ENCODE results near the gene PHF21A. TPM values are rescaled to one million over a fixed set of nuclear protein-coding genes. Genes with fewer than 3 reads are reported as not detected.

Gene PHF21A
- total and polyA plus RNA-seq, 2 donors (not counting 3 experiments of a cell fraction or from before 2014, with no cell fraction given) = 14.1 to 30.5 TPM

- no TSS peak for BruUV-seq (replicated peaks)
- no peaks in the 10 kb centered on the region for H3K9me1 ChIP-seq (replicated peaks; ENCODE audit: control insufficient read depth, extremely low read depth, insufficient read depth, low read length)
- H3K4me2 ChIP-seq (ENCODE audit: insufficient read depth, low read length) = no peak overlapping the region
- no peaks in the 10 kb centered on the region for H3K4me1 ChIP-seq (ENCODE audit: control insufficient read depth, extremely low read depth, insufficient read depth, low read length)
- no peaks in the 10 kb centered on the region for H3K36me3 ChIP-seq (ENCODE audit: control insufficient read depth in 2 of 2, extremely low read depth in 1 of 2, insufficient read depth in 2 of 2, low read length in 2 of 2)
- TF ChIP-seq, protein P1, sequence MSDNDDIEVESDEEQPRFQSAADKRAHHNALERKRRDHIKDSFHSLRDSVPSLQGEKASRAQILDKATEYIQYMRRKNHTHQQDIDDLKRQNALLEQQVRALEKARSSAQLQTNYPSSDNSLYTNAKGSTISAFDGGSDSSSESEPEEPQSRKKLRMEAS (IDR thresholded peaks at IDR 0.05; ENCODE audit: insufficient read depth, insufficient read length) = no peak
- TF ChIP-seq GATA2 (IDR thresholded peaks at IDR 0.05; ENCODE audit: insufficient read depth, insufficient read length, low read depth, low read length) (no peak), FOS (IDR thresholded peaks at IDR 0.05; ENCODE audit: borderline replicate concordance, insufficient read depth, low read length) (no peak)
- no peak overlapping the region for H3K9ac ChIP-seq (replicated peaks; ENCODE audit: extremely low read depth, insufficient read depth, low read length)
- H4K20me1 ChIP-seq (replicated peaks; ENCODE audit: control insufficient read depth, extremely low read depth, insufficient read depth, low read length) = peaks cover 4% of the 10 kb centered on the region
- DNase-seq (ENCODE audit: low read depth, low spot score) (no peak), FAIRE-seq (no peak)
- H3K9me3 ChIP-seq (replicated peaks; ENCODE audit: control insufficient read depth, insufficient read depth, low read length) = no peaks in the 10 kb centered on the region
- H3K4me3 ChIP-seq (replicated peaks in 1 of 3; ENCODE audit: insufficient read depth in 1 of 3, low read depth in 1 of 3, low read length in 3 of 3) = no peak overlapping the region
- CTCF ChIA-PET = no interaction called here
- POLR2A ChIA-PET = no interaction called here
- no peak overlapping the region for H3K27ac ChIP-seq (ENCODE audit: insufficient read depth, low read depth, low read length)
- intact Hi-C loops (cut with micrococcal nuclease) = no loop called here
- no peaks in the 10 kb centered on the region for H3K79me2 ChIP-seq (ENCODE audit: control insufficient read depth, insufficient read depth, low read length)
- H3K27me3 ChIP-seq (ENCODE audit: control insufficient read depth in 2 of 2, insufficient read depth in 2 of 2, low read length in 2 of 2) = no peaks in the 10 kb centered on the region
- H2AFZ ChIP-seq (ENCODE audit: low read depth, low read length) = no peak overlapping the region
- dilution Hi-C loops (cut with MboI; ENCODE audit: extremely low pct_ligation_motif_present, low sequenced_read_pairs) = no loop called here
Observed at GRCh38 chr11:46010100-46010499, 111.2 kb downstream of the PHF21A start.

GRCh38 chr11:46009647-46010046, 111.6 kb downstream of the PHF21A start:
- CTCF ChIA-PET = no interaction called here
- BruUV-seq (replicated peaks) = no TSS peak

More at GRCh38 chr11:46009647-46010046, 111.6 kb downstream of the PHF21A start:
- Histone ChIP-seq H3K4me2 (ENCODE audit: insufficient read depth, low read length) (no peak overlapping the region), H3K9ac (replicated peaks; ENCODE audit: extremely low read depth, insufficient read depth, low read length) (no peak overlapping the region), H3K79me2 (ENCODE audit: control insufficient read depth, insufficient read depth, low read length) (no peaks in the 10 kb centered on the region), H2AFZ (ENCODE audit: low read depth, low read length) (no peak overlapping the region), H3K9me1 (replicated peaks; ENCODE audit: control insufficient read depth, extremely low read depth, insufficient read depth, low read length) (no peaks in the 10 kb centered on the region), H3K9me3 (replicated peaks; ENCODE audit: control insufficient read depth, insufficient read depth, low read length) (no peaks in the 10 kb centered on the region), H3K36me3 (ENCODE audit: control insufficient read depth in 2 of 2, extremely low read depth in 1 of 2, insufficient read depth in 2 of 2, low read length in 2 of 2) (no peaks in the 10 kb centered on the region), H3K4me1 (ENCODE audit: control insufficient read depth, extremely low read depth, insufficient read depth, low read length) (no peaks in the 10 kb centered on the region), H4K20me1 (replicated peaks; ENCODE audit: control insufficient read depth, extremely low read depth, insufficient read depth, low read length) (peaks cover 4% of the 10 kb centered on the region), H3K27me3 (ENCODE audit: control insufficient read depth in 2 of 2, insufficient read depth in 2 of 2, low read length in 2 of 2) (no peaks in the 10 kb centered on the region), H3K4me3 (replicated peaks in 1 of 3; ENCODE audit: insufficient read depth in 1 of 3, low read depth in 1 of 3, low read length in 3 of 3) (no peak overlapping the region), H3K27ac (ENCODE audit: insufficient read depth, low read depth, low read length) (no peak overlapping the region)
- FAIRE-seq (no peak), DNase-seq (ENCODE audit: low read depth, low spot score) (no peak)
- dilution Hi-C loops (cut with MboI; ENCODE audit: extremely low pct_ligation_motif_present, low sequenced_read_pairs) (no loop called here), intact Hi-C loops (cut with micrococcal nuclease) (no loop called here)
- POLR2A ChIA-PET = no interaction called here
- no peak for TF ChIP-seq MYC (IDR thresholded peaks at IDR 0.05; ENCODE audit: low read depth, low read length)
- no peak for TF ChIP-seq FOS (IDR thresholded peaks at IDR 0.05; ENCODE audit: borderline replicate concordance, insufficient read depth, low read length)
- no peak for TF ChIP-seq POLR2A (IDR thresholded peaks at IDR 0.05; ENCODE audit: low read depth, low read length)
- TF ChIP-seq JUN (IDR thresholded peaks at IDR 0.05; ENCODE audit: borderline replicate concordance, insufficient read depth, insufficient read length, low read depth) = no peak
- TF ChIP-seq, protein P2, sequence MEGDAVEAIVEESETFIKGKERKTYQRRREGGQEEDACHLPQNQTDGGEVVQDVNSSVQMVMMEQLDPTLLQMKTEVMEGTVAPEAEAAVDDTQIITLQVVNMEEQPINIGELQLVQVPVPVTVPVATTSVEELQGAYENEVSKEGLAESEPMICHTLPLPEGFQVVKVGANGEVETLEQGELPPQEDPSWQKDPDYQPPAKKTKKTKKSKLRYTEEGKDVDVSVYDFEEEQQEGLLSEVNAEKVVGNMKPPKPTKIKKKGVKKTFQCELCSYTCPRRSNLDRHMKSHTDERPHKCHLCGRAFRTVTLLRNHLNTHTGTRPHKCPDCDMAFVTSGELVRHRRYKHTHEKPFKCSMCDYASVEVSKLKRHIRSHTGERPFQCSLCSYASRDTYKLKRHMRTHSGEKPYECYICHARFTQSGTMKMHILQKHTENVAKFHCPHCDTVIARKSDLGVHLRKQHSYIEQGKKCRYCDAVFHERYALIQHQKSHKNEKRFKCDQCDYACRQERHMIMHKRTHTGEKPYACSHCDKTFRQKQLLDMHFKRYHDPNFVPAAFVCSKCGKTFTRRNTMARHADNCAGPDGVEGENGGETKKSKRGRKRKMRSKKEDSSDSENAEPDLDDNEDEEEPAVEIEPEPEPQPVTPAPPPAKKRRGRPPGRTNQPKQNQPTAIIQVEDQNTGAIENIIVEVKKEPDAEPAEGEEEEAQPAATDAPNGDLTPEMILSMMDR (IDR thresholded peaks at IDR 0.05; ENCODE audit: extremely low read depth in 1 of 2, insufficient read depth in 1 of 2, low read depth in 1 of 2, low read length in 2 of 2) = no peak
- no peak for TF ChIP-seq GATA2 (IDR thresholded peaks at IDR 0.05; ENCODE audit: insufficient read depth, insufficient read length, low read depth, low read length)
- TF ChIP-seq, protein P1 (IDR thresholded peaks at IDR 0.05; ENCODE audit: insufficient read depth, insufficient read length) = no peak
- TF ChIP-seq EZH2 (IDR thresholded peaks at IDR 0.05; ENCODE audit: borderline replicate concordance, low read depth, low read length, severe bottlenecking) = no peak
- no peak for TF ChIP-seq POLR2AphosphoS5 (IDR thresholded peaks at IDR 0.05; ENCODE audit: insufficient read depth, low read depth, low read length)

Measured in endothelial cell of umbilical vein (primary cell).